HepG2 (cell line): ENCODE results near the gene YWHAB. TPM values are rescaled to one million over a fixed set of nuclear protein-coding genes. Genes with fewer than 3 reads are reported as not detected.

Experiments
- CENPX ChIP-seq: sonication (generic); formaldehyde crosslinking; IDR thresholded peaks from 2 replicates; pipeline ENCODE4 v1.9.0; 2021; ENCODE audit warnings: mild to moderate bottlenecking, missing genetic modification reagents, moderate library complexity
- JUNB ChIP-seq: sonication (generic); formaldehyde crosslinking; IDR thresholded peaks from 2 replicates; pipeline ENCODE4 v1.8.0; 2022; ENCODE audit warnings: missing genetic modification reagents, mild to moderate bottlenecking, borderline replicate concordance
- KDM1A ChIP-seq: IDR thresholded peaks from 2 replicates; pipeline ENCODE4 v1.6.1; 2016; ENCODE audit warnings: missing compliant biosample characterization
- RFXANK ChIP-seq: IDR thresholded peaks from 2 replicates; pipeline ENCODE4 v1.6.1; 2016
- RFXAP ChIP-seq: sonication (generic); formaldehyde crosslinking; IDR thresholded peaks from 2 replicates; pipeline ENCODE4 v1.4.0; 2020; ENCODE audit warnings: missing genetic modification reagents, borderline replicate concordance
- SAFB2 ChIP-seq: sonication (generic); formaldehyde crosslinking; IDR thresholded peaks from 2 replicates; pipeline ENCODE4 v1.5.1; 2020; ENCODE audit warnings: missing genetic modification reagents, low read depth, mild to moderate bottlenecking, borderline replicate concordance
- ZNF335 ChIP-seq: sonication (generic); formaldehyde crosslinking; IDR thresholded peaks from 2 replicates; pipeline ENCODE4 v1.4.0; 2020; ENCODE audit warnings: missing genetic modification reagents
- ZNF672 ChIP-seq: sonication (generic); formaldehyde crosslinking; IDR thresholded peaks from 2 replicates; pipeline ENCODE4 v1.8.1; 2022; ENCODE audit warnings: missing genetic modification reagents
- ZSCAN21 ChIP-seq: sonication (generic); formaldehyde crosslinking; IDR thresholded peaks from 2 replicates; pipeline ENCODE4 v1.8.0; 2022; ENCODE audit warnings: mild to moderate bottlenecking, missing genetic modification reagents, moderate library complexity, borderline replicate concordance
- polyA plus RNA-seq, 8 experiments: library from polyadenylated mRNA; depleted of rRNA in 3 of 8; stranded (reverse) in 7 of 8; unstranded in 1 of 8; fragments of >200 nt; fragmentation: Illumina TruSeq in 4 of 8; extraction: Trizol in 4 of 8; gene quantifications; 2 replicates each; pipeline versions ENCODE4 v1.2.1 to v1.2.3, GENCODE V29; 2011 to 2016; ENCODE audit warnings: low read depth in 4 of 8, missing spikeins in 1 of 8, mixed read lengths in 1 of 8; ENCODE audit not compliant: insufficient read depth in 1 of 8
- total RNA-seq, 5 experiments: library from RNA; depleted of rRNA; stranded (reverse); fragments of >200 nt; fragmentation: Illumina TruSeq; extraction: Trizol; gene quantifications; 2 replicates each; pipeline ENCODE4 v1.2.3, GENCODE V29; 2016; ENCODE audit warnings: low read depth in 1 of 5
- TF ChIP-seq, protein P1 (sequence below), 2 experiments: fragments of 450-650 bp in 1 of 2; sonication (generic) in 1 of 2; formaldehyde crosslinking in 1 of 2; IDR thresholded peaks; 2 replicates each; pipeline versions ENCODE4 v1.6.1 to v1.8.0; 2016 to 2022; ENCODE audit warnings: antibody characterized with exemption in 1 of 2, mild to moderate bottlenecking in 1 of 2, missing genetic modification reagents in 1 of 2
- TF ChIP-seq, protein P2 (sequence below): sonication (generic); formaldehyde crosslinking; IDR thresholded peaks from 2 replicates; pipeline ENCODE4 v1.4.0; 2020; ENCODE audit warnings: mild to moderate bottlenecking, missing genetic modification reagents

YWHAB gene
- total and polyA plus RNA-seq, 2 of the 13 experiments (the other 11 are each of a cell fraction or from before 2014, with no cell fraction given) = 77.2 to 121 TPM

DNA sequence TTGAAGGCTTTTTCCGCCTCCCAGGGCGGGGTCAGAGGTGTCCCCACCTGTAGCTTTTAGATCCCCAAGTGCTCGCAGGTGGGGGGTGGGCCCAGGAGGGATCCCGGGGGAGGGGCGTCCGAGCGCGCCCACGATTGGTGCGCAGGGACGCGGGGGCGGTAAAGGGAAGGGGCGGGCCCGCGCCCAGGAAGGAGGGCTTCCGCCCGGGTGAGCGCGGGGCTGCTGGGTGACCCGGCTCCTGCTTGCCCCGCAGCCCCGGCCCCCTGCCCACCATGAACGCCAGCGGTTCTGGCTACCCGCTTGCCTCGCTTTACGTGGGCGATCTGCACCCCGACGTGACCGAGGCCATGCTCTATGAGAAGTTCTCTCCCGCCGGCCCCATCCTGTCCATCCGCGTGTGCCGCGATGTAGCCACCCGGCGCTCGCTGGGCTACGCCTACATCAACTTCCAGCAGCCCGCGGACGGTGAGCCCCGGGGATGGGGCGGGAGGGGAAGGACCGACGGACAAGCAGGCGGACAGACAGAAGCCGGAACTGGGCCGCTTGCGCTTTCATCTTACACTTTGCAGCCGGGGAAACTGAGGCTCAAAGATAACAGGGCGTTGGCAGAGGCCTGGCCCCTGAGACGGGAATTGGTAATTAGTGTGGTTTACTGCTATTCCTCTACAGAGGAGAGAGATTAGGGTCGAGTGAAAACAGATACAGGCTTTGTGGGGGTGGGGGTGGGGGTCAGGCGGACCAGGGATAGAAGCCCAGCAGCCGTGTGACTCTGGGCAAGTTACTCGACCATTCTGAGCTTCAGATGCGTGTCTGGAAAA is 24.6 kb downstream of the YWHAB start, which contains the start of gene PABPC1L (continued):
- TF ChIP-seq KDM1A = no peak
- no peak for TF ChIP-seq CENPX (CRISPR knock-in tag)
- 0 out of 2 replicates have a peak, but pooled peaks have one; percentile 45 for TF ChIP-seq JUNB (CRISPR knock-in tag)
- TF ChIP-seq, protein P1, sequence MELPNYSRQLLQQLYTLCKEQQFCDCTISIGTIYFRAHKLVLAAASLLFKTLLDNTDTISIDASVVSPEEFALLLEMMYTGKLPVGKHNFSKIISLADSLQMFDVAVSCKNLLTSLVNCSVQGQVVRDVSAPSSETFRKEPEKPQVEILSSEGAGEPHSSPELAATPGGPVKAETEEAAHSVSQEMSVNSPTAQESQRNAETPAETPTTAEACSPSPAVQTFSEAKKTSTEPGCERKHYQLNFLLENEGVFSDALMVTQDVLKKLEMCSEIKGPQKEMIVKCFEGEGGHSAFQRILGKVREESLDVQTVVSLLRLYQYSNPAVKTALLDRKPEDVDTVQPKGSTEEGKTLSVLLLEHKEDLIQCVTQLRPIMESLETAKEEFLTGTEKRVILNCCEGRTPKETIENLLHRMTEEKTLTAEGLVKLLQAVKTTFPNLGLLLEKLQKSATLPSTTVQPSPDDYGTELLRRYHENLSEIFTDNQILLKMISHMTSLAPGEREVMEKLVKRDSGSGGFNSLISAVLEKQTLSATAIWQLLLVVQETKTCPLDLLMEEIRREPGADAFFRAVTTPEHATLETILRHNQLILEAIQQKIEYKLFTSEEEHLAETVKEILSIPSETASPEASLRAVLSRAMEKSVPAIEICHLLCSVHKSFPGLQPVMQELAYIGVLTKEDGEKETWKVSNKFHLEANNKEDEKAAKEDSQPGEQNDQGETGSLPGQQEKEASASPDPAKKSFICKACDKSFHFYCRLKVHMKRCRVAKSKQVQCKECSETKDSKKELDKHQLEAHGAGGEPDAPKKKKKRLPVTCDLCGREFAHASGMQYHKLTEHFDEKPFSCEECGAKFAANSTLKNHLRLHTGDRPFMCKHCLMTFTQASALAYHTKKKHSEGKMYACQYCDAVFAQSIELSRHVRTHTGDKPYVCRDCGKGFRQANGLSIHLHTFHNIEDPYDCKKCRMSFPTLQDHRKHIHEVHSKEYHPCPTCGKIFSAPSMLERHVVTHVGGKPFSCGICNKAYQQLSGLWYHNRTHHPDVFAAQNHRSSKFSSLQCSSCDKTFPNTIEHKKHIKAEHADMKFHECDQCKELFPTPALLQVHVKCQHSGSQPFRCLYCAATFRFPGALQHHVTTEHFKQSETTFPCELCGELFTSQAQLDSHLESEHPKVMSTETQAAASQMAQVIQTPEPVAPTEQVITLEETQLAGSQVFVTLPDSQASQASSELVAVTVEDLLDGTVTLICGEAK (IDR thresholded peaks at IDR 0.05) = no peak
- TF ChIP-seq, protein P1 (CRISPR knock-in tag; IDR thresholded peaks at IDR 0.05) = 0 out of 2 replicates have a peak, but pooled peaks have one; percentile 45
- no peak for TF ChIP-seq RFXANK (CRISPR knock-in tag)
- no peak for TF ChIP-seq ZNF672 (CRISPR knock-in tag)
- TF ChIP-seq ZNF335 (CRISPR knock-in tag) = 0 out of 2 replicates have a peak, but pooled peaks have one; percentile 36
- no peak for TF ChIP-seq SAFB2 (CRISPR knock-in tag)
- no peak for TF ChIP-seq ZSCAN21 (CRISPR knock-in tag)
- TF ChIP-seq, protein P2, sequence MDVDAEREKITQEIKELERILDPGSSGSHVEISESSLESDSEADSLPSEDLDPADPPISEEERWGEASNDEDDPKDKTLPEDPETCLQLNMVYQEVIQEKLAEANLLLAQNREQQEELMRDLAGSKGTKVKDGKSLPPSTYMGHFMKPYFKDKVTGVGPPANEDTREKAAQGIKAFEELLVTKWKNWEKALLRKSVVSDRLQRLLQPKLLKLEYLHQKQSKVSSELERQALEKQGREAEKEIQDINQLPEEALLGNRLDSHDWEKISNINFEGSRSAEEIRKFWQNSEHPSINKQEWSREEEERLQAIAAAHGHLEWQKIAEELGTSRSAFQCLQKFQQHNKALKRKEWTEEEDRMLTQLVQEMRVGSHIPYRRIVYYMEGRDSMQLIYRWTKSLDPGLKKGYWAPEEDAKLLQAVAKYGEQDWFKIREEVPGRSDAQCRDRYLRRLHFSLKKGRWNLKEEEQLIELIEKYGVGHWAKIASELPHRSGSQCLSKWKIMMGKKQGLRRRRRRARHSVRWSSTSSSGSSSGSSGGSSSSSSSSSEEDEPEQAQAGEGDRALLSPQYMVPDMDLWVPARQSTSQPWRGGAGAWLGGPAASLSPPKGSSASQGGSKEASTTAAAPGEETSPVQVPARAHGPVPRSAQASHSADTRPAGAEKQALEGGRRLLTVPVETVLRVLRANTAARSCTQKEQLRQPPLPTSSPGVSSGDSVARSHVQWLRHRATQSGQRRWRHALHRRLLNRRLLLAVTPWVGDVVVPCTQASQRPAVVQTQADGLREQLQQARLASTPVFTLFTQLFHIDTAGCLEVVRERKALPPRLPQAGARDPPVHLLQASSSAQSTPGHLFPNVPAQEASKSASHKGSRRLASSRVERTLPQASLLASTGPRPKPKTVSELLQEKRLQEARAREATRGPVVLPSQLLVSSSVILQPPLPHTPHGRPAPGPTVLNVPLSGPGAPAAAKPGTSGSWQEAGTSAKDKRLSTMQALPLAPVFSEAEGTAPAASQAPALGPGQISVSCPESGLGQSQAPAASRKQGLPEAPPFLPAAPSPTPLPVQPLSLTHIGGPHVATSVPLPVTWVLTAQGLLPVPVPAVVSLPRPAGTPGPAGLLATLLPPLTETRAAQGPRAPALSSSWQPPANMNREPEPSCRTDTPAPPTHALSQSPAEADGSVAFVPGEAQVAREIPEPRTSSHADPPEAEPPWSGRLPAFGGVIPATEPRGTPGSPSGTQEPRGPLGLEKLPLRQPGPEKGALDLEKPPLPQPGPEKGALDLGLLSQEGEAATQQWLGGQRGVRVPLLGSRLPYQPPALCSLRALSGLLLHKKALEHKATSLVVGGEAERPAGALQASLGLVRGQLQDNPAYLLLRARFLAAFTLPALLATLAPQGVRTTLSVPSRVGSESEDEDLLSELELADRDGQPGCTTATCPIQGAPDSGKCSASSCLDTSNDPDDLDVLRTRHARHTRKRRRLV = no peak
- TF ChIP-seq RFXAP (CRISPR knock-in tag) = no peak; the same call in 1 of the 2 replicates
